HG03571 (cell line): ENCODE results near the gene CT45A9.
"Not testable (repeated sequence)": the region's sequence is repeated elsewhere in the genome, so short reads cannot be mapped to it uniquely, and the experiment has no call there.

Experiments
- ATAC-seq: cut with Tn5 transposase; IDR thresholded peaks from one replicate; pipeline ENCODE4 v1.9.1; 2021; ENCODE audit not compliant: unreplicated experiment

The CT45A9 gene, protein sequence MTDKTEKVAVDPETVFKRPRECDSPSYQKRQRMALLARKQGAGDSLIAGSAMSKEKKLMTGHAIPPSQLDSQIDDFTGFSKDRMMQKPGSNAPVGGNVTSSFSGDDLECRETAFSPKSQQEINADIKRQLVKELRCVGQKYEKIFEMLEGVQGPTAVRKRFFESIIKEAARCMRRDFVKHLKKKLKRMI

DNA sequence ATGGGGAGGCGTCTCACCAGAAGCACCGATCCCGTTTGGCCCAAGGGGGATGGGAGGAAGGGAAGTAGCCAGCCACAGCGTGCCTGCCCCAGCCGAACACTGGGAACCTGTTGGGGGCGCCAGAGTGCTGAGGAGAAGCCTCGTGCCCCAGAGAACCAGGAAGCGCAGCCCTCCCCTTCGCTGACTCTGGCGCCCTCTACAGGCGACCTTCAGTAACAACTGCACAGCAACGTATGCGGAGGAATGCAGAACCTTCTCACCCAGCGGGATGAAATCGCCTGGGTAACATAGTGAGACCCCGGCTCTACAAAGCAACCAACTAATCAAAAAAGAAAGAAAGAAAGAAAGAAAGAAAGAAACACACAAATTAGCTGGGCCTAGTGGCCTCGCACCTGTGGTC lies at the start of gene CT45A9:
Gene CT45A9 (minus strand): TSS at position 101 of the 400 bp plus-strand sequence. CDS start 3,751 bp downstream, outside the sequence.
- not testable (repeated sequence) for ATAC-seq

DNA sequence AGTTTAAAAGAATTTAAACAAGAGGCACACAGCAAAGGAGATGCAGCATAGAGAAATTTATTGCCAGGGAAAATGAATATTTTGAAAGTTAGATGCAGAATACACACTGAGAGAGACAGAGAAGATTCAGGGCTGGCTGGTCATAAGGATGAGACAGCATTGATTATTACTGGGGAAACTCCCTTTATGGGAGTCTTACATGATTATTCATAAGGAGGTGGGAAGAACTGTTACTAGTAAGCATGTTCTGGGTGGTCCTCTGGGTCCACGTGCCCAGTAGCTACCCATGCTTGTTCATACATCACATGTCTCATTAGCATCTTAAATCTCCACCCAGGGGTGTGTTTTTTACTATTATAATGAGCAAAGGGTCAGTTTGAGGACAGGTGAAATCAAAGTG lies 48.9 kb upstream of the CT45A9 start:
- ATAC-seq, result not testable (repeated sequence)

DNA sequence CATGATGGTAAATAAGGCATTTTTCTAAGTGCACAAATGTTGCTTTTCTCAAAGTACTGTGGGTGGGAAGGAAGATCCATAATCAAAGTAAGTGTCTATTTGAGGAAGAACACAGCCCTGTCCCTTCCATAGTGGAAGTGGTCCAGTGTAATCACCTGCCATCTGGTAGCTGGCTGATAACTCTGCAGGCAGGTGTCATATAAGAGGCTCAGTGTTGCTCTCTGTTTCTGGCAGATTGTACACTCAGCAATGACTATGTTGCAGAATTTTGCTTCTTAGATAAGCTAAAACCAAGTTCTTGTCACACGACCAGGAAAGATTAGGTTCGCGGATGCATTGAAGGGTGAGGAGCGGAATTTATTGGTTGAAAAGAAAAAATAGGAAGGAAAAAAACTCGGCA lies 42.8 kb upstream of the CT45A9 start:
- ATAC-seq, result no peak

DNA sequence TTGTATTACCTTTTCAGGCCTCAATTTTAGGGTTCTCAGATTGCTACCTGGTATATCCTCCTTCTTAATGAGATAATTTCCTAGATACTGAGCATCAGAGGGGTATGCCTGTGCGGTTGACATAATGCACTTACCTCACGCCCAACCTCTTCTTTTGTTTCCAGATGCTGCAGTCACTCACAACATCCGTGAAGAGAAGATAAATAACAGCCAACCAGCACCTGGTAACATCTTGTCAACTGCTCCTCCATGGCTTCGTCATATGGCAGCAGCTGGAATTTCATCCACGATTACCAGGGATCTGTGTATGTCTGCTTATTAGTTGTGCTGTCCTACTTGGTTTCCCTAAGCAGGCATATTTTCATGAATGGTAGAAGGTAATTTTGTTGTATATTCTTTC lies 38.6 kb upstream of the CT45A9 start:
- no peak for ATAC-seq

DNA sequence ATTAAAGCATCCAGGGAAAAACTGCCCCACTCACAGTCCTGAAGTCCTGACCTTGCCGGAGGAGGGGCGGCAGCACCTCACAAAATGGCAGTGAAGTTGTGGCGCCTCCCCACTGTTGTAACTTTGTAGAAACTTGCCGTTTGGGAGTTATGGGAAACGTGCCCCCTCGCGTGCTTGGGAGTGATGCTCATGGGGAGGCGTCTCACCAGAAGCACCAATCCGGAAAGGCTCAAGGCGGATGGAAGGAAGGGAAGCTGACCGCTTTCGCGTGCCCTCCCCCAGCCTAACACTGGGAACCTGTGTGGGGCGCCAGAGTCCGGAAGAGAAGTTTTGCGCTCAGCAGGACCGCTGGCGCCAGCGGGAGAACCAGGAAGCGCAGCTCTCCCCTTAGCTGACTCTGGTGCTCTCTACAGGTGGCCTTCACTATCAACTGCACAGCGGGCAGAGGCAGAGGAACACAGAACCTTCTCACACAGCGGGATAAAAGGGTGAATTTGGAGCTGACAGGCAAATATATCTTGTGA lies 21.7 kb upstream of the CT45A9 start, which contains the start of the genes CT45A10 and SAGE1:
Gene CT45A10 (minus strand): TSS at position 151 of the 524 bp plus-strand sequence. CDS start 8,100 bp downstream, outside the sequence.
Gene SAGE1 (plus strand): TSS at position 423 of the 524 bp plus-strand sequence. CDS start 2,527 bp downstream, outside the sequence.
- no peak for ATAC-seq

DNA sequence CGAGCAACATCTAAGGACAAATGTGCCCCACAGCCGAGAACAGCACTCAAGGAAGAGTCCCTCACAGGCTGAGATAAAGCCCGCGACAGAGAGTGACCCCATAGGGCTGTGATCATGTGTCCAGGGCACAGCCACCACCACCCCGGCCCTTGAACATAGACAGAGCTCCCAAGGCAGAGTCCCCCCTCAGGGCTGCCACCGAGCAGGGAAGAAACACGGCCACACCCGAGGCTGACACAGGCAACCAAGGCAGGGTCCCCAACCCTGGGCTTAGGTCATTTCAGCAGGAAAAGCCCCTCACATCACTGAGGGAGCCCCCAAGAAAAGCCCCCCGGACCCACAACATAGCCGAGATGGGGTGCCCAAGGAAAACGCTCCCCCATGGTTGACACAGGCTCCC lies 21.2 kb upstream of the CT45A9 start:
- no peak for ATAC-seq

DNA sequence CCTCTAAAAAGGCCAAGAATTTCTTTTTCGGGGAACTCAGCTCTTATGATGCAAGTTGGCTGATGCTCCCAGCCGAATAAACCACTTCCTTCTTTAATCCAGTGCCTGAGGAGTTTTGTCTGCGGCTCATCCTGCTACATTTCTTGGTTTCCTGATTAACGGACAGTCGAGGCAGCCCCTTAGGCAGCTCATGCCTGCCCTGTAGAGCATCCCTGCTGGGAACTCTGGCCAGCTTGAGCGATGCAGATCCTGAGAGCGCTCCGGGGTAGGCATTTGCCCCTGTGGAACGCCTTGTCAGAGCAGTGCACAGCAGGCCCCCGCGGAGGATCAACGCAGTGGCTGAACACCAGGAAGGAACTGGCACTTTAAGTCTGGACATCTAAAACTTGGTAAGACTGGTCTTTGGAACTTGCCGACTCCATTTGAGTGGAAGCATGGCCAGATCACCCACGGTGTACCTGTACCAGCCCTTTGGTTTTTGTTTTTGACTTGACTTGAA lies 18.5 kb upstream of the CT45A9 start:
- no peak for ATAC-seq

DNA sequence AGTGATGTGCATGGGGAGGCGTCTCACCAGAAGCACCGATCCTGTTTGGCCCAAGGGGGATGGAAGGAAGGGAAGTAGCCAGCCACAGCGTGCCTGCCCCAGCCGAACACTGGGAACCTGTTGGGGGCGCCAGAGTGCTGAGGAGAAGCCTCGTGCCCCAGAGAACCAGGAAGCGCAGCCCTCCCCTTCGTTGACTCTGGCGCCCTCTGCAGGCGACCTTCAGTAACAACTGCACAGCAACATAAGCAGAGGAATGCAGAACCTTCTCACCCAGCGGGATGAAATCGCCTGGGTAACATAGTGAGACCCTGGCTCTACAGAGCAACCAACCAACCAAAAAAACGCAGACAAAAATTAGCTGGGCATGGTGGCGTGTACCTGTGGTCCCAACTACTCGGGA lies 17.4 kb upstream of the CT45A9 start:
- ATAC-seq, result not testable (repeated sequence)

DNA sequence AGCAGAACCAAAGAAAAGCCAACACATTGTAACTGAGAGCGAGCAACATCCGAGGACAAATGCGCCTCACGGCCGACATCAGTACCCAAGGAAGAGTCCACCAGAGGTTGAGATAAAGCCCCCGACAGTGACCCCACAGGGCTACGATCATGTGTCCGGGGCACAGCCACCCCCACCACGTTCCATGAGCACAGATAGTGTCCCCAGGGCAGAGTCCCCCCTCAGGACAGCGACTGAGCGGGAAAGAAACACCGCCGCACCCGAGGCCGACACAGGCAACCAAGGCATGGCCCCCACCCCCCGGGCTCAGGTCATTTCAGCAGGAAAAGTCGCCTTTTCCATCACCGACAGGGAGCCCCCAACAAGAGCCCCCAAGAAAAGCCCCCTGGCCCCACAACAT lies 16.6 kb upstream of the CT45A9 start:
- not testable (repeated sequence) for ATAC-seq

DNA sequence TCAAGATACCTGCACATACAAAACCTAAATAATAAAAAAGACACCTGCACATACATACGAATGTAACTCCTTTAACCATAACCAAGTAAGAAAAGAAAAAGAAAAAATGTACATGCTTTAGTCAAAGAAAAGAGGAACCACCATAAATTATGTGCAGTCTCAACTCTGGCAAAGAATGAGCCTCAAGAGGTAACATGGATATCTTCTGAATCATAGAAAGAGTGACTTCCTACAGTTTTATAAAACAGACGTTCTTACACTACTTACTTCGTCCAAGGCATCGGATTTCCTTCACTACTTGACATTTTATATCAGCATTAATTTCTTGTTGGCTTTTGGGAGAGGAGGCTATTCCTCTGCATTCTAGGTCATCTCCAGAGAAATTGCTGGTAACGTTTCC lies 11.1 kb upstream of the CT45A9 start:
- ATAC-seq, result not testable (repeated sequence)

DNA sequence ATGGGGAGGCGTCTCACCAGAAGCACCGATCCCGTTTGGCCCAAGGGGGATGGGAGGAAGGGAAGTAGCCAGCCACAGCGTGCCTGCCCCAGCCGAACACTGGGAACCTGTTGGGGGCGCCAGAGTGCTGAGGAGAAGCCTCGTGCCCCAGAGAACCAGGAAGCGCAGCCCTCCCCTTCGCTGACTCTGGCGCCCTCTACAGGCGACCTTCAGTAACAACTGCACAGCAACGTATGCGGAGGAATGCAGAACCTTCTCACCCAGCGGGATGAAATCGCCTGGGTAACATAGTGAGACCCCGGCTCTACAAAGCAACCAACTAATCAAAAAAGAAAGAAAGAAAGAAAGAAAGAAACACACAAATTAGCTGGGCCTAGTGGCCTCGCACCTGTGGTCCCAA lies 17.2 kb downstream of the CT45A9 start, which contains the start of gene CT45A8:
Gene CT45A8 (minus strand): TSS at position 101 of the 400 bp plus-strand sequence. CDS start 3,755 bp downstream, outside the sequence.
- not testable (repeated sequence) for ATAC-seq

DNA sequence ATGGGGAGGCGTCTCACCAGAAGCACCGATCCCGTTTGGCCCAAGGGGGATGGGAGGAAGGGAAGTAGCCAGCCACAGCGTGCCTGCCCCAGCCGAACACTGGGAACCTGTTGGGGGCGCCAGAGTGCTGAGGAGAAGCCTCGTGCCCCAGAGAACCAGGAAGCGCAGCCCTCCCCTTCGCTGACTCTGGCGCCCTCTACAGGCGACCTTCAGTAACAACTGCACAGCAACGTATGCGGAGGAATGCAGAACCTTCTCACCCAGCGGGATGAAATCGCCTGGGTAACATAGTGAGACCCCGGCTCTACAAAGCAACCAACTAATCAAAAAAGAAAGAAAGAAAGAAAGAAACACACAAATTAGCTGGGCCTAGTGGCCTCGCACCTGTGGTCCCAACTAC lies 34.4 kb downstream of the CT45A9 start, which contains the start of gene CT45A7:
Gene CT45A7 (minus strand): TSS at position 101 of the 400 bp plus-strand sequence. CDS start 3,747 bp downstream, outside the sequence.
- ATAC-seq, result not testable (repeated sequence)

DNA sequence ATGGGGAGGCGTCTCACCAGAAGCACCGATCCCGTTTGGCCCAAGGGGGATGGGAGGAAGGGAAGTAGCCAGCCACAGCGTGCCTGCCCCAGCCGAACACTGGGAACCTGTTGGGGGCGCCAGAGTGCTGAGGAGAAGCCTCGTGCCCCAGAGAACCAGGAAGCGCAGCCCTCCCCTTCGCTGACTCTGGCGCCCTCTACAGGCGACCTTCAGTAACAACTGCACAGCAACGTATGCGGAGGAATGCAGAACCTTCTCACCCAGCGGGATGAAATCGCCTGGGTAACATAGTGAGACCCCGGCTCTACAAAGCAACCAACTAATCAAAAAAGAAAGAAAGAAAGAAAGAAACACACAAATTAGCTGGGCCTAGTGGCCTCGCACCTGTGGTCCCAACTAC lies 51.7 kb downstream of the CT45A9 start, which contains the start of gene CT45A2:
Gene CT45A2 (minus strand): TSS at position 101 of the 400 bp plus-strand sequence. CDS start 3,747 bp downstream, outside the sequence.
- not testable (repeated sequence) for ATAC-seq
